Common myeloid progenitor, CD34-positive (primary cell): Measurements from ENCODE around the gene MRPL48.

Experiments
- CTCF ChIA-PET: fragments of 350-600 bp; sonication (Branson Sonifier 250); formaldehyde crosslinking; loops from one replicate; lab custom pipeline; 2021; ENCODE audit warnings: antibody characterized with exemption; lab: Charles Lee
- POLR2A ChIA-PET: fragments of 350-600 bp; sonication (Branson Sonifier 250); formaldehyde crosslinking; loops from one replicate; lab custom pipeline; 2021; ENCODE audit warnings: antibody characterized with exemption; lab: Charles Lee
- DNase-seq, 3 donors: peaks; one replicate each; pipeline versions ENCODE4 v3.0.0 to v3.0.0-alpha.2; 2013
- H3K27ac ChIP-seq, 2 experiments: 1 replicate in 1 of 2; 2 replicates in 1 of 2; pipeline ENCODE4 v1.7.0; 2013; ENCODE audit warnings: inconsistent platforms in 2 of 2, low read length in 2 of 2, mild to moderate bottlenecking in 2 of 2, low read depth in 1 of 2, moderate library complexity in 1 of 2; ENCODE audit not compliant: severe bottlenecking in 2 of 2, insufficient read depth in 1 of 2, poor library complexity in 1 of 2
- H3K27me3 ChIP-seq, 5 experiments: replicated peaks in 2 of 5; 1 replicate in 3 of 5; 2 replicates in 2 of 5; pipeline versions ENCODE4 v1.6.1 to v1.7.0; 2013; ENCODE audit warnings: low read length in 4 of 5, mild to moderate bottlenecking in 2 of 5, moderate library complexity in 2 of 5, inconsistent platforms in 1 of 5; ENCODE audit not compliant: insufficient read depth in 5 of 5, control insufficient read depth in 4 of 5
- H3K36me3 ChIP-seq, 4 experiments: 1 replicate in 2 of 4; 2 replicates in 2 of 4; pipeline versions ENCODE4 v1.6.1 to v1.7.0; 2013; ENCODE audit warnings: low read length in 3 of 4, control low read depth in 1 of 4, mild to moderate bottlenecking in 1 of 4; ENCODE audit not compliant: control insufficient read depth in 4 of 4, insufficient read depth in 4 of 4
- H3K4me1 ChIP-seq, 4 experiments: 1 replicate in 3 of 4; 2 replicates in 1 of 4; pipeline versions ENCODE4 v1.6.1 to v1.7.1; 2013; ENCODE audit warnings: low read length in 3 of 4, mild to moderate bottlenecking in 3 of 4, control low read depth in 1 of 4, inconsistent platforms in 1 of 4, moderate library complexity in 1 of 4; ENCODE audit not compliant: control insufficient read depth in 4 of 4, insufficient read depth in 4 of 4; ENCODE audit errors: control extremely low read depth in 1 of 4
- H3K4me3 ChIP-seq, 7 experiments: 1 replicate in 4 of 7; 2 replicates in 3 of 7; pipeline versions ENCODE4 v1.5.1 to v1.7.0; 2013; ENCODE audit warnings: mild to moderate bottlenecking in 7 of 7, low read length in 6 of 7, moderate library complexity in 6 of 7, inconsistent platforms in 2 of 7, low read depth in 2 of 7, control low read depth in 1 of 7; ENCODE audit not compliant: insufficient read depth in 4 of 7, control insufficient read depth in 1 of 7; ENCODE audit errors: extremely low read depth in 1 of 7
- H3K9me3 ChIP-seq, 5 experiments: 1 replicate in 4 of 5; 2 replicates in 1 of 5; pipeline versions ENCODE4 v1.6.1 to v1.7.1; 2013; ENCODE audit warnings: low read length in 4 of 5, mild to moderate bottlenecking in 2 of 5, inconsistent platforms in 1 of 5, low read depth in 1 of 5, moderate library complexity in 1 of 5; ENCODE audit not compliant: control insufficient read depth in 4 of 5, insufficient read depth in 2 of 5; ENCODE audit errors: control extremely low read depth in 1 of 5
- WGBS: methylation state at CpG from one replicate; pipeline ENCODE4 v1.1.5; 2013; ENCODE audit not compliant: insufficient coverage; 5-methylcytosine and 5-hydroxymethylcytosine counted together

MRPL48 gene

GRCh38 chr11:73830261-73830660, 42.6 kb downstream of the MRPL48 start:
- CTCF ChIA-PET, result interaction anchor here (0.6 kb wide), 1 partner anchor 17 kb away, joined by 3 read pairs; no protein-coding TSS in a partner anchor
- H3K27ac ChIP-seq, result no peak overlapping the region
- POLR2A ChIA-PET, result no interaction called here
- no peak overlapping the region for H3K4me3 ChIP-seq
- peaks cover 10 to 38% (median 20%) of the 10 kb centered on the region in 4 experiments for H3K36me3 ChIP-seq
- DNase-seq, result no peak
- H3K27me3 ChIP-seq, result no peaks in the 10 kb centered on the region
- WGBS, result 100% methylated on average over 1 of the region's 1 CpG
- H3K9me3 ChIP-seq, result no peaks in the 10 kb centered on the region
- H3K4me1 ChIP-seq, result peaks cover 0 to 6% (median 0%) of the 10 kb centered on the region in 4 experiments

- peaks cover 0 to 6% (median 0%) of the 10 kb centered on the region in 4 experiments for H3K4me1 ChIP-seq
- no peak overlapping the region for H3K4me3 ChIP-seq
- ChIA-PET CTCF (interaction anchor here (1.3 kb wide), 1 partner anchor 10 kb away, joined by 3 read pairs; no protein-coding TSS in a partner anchor), POLR2A (no interaction called here)
- H3K27ac ChIP-seq, result no peak overlapping the region
- peaks cover 7 to 23% (median 11%) of the 10 kb centered on the region in 4 experiments for H3K36me3 ChIP-seq
- no peak for DNase-seq
- WGBS, result 100% methylated on average over 1 of the region's 2 CpGs
- no peaks in the 10 kb centered on the region for H3K27me3 ChIP-seq
- no peaks in the 10 kb centered on the region for H3K9me3 ChIP-seq
Measured at GRCh38 chr11:73833067-73833466, 45.4 kb downstream of the MRPL48 start.

GRCh38 chr11:73838443-73839122, 50.9 kb downstream of the MRPL48 start:
- 93% methylated on average over 3 of the region's 3 CpGs for WGBS
- ChIA-PET POLR2A (no interaction called here), CTCF (no interaction called here)
- Histone ChIP-seq H3K36me3 (peaks cover 3 to 9% (median 5%) of the 10 kb centered on the region in 4 experiments), H3K27me3 (no peaks in the 10 kb centered on the region), H3K4me1 (peaks cover 0 to 9% (median 0%) of the 10 kb centered on the region in 4 experiments), H3K4me3 (no peak overlapping the region), H3K9me3 (no peaks in the 10 kb centered on the region), H3K27ac (no peak overlapping the region)
- no peak for DNase-seq

- H3K27me3 ChIP-seq, result no peaks in the 10 kb centered on the region
- ChIA-PET CTCF (no interaction called here), POLR2A (no interaction called here)
- H3K4me1 ChIP-seq, result peaks cover 0 to 4% (median 0%) of the 10 kb centered on the region in 4 experiments
- DNase-seq, result no peak
- H3K4me3 ChIP-seq, result no peak overlapping the region
- H3K9me3 ChIP-seq, result no peaks in the 10 kb centered on the region
- no peak overlapping the region for H3K27ac ChIP-seq
- peaks cover 3 to 14% (median 6%) of the 10 kb centered on the region in 4 experiments for H3K36me3 ChIP-seq
Measured at GRCh38 chr11:73839123-73839457, 51.4 kb downstream of the MRPL48 start.

GRCh38 chr11:73851046-73851764, 63.5 kb downstream of the MRPL48 start:
- no peak overlapping the region for H3K27ac ChIP-seq
- POLR2A ChIA-PET, result no interaction called here
- H3K36me3 ChIP-seq, result peaks cover 2 to 11% (median 4%) of the 10 kb centered on the region in 4 experiments
- no peaks in the 10 kb centered on the region for H3K27me3 ChIP-seq
- no peaks in the 10 kb centered on the region for H3K9me3 ChIP-seq
- peaks cover 0 to 6% (median 1%) of the 10 kb centered on the region in 4 experiments for H3K4me1 ChIP-seq
- WGBS, result no CpG with 5 or more reads among the region's 3 CpGs
- DNase-seq, result peak; percentile 13 to 82 (median 71)
- CTCF ChIA-PET, result no interaction called here
- H3K4me3 ChIP-seq, result no peak overlapping the region

GRCh38 chr11:73852049-73852448, 64.4 kb downstream of the MRPL48 start:
- H3K4me1 ChIP-seq, result peaks cover 0 to 6% (median 1%) of the 10 kb centered on the region in 4 experiments
- no peak for DNase-seq
- H3K4me3 ChIP-seq, result no peak overlapping the region
- no peak overlapping the region for H3K27ac ChIP-seq
- POLR2A ChIA-PET, result no interaction called here
- H3K9me3 ChIP-seq, result no peaks in the 10 kb centered on the region
- H3K27me3 ChIP-seq, result no peaks in the 10 kb centered on the region
- CTCF ChIA-PET, result no interaction called here
- H3K36me3 ChIP-seq, result peaks cover 2 to 11% (median 2%) of the 10 kb centered on the region in 4 experiments
- WGBS, result 100% methylated on average over 2 of the region's 3 CpGs

GRCh38 chr11:73854680-73855079, 67.0 kb downstream of the MRPL48 start:
- Histone ChIP-seq H3K27me3 (no peaks in the 10 kb centered on the region), H3K4me1 (peaks cover 0 to 6% (median 1%) of the 10 kb centered on the region in 4 experiments), H3K9me3 (no peaks in the 10 kb centered on the region), H3K27ac (no peak overlapping the region), H3K4me3 (no peak overlapping the region), H3K36me3 (peaks cover 0 to 13% (median 5%) of the 10 kb centered on the region in 4 experiments)
- CTCF ChIA-PET, result interaction anchor here (1.0 to 1.8 kb wide), 3 partner anchors 11 to 18 kb away, joined by 4 to 5 read pairs (median 4); no protein-coding TSS in a partner anchor
- POLR2A ChIA-PET, result no interaction called here
- DNase-seq, result no peak
- WGBS, result no CpG with 5 or more reads among the region's 1 CpG
